Effector memory CD4-positive, alpha-beta T cell (primary cell): Measurements from ENCODE around the gene ELP1.
"Not testable (repeated sequence)": the region's sequence is repeated elsewhere in the genome, so short reads cannot be mapped to it uniquely, and the experiment has no call there.

Experiments
- DNase-seq, 3 donors: peaks; one replicate each; pipeline ENCODE4 v3.0.0-alpha.2; 2020
- H3K27ac ChIP-seq: 2 replicates; pipeline ENCODE4 v1.7.0; 2013; ENCODE audit warnings: mild to moderate bottlenecking, low read length, moderate library complexity; ENCODE audit not compliant: insufficient read depth, poor library complexity, severe bottlenecking
- H3K27me3 ChIP-seq: replicated peaks from 2 replicates; pipeline ENCODE4 v1.7.0; 2013; ENCODE audit warnings: mild to moderate bottlenecking, low read length; ENCODE audit not compliant: insufficient read depth, control insufficient read depth, poor library complexity, severe bottlenecking
- H3K36me3 ChIP-seq: 2 replicates; pipeline ENCODE4 v1.7.0; 2013; ENCODE audit warnings: mild to moderate bottlenecking, low read length, moderate library complexity; ENCODE audit not compliant: control insufficient read depth, insufficient read depth
- H3K4me1 ChIP-seq: 2 replicates; pipeline ENCODE4 v1.7.0; 2013; ENCODE audit warnings: low read length, mild to moderate bottlenecking; ENCODE audit not compliant: control insufficient read depth, insufficient read depth, poor library complexity, severe bottlenecking
- H3K4me3 ChIP-seq: 2 replicates; pipeline ENCODE4 v1.7.0; 2013; ENCODE audit warnings: low read length, low read depth, mild to moderate bottlenecking; ENCODE audit not compliant: insufficient read depth, poor library complexity, severe bottlenecking
- H3K9me3 ChIP-seq: 2 replicates; pipeline ENCODE4 v1.7.0; 2013; ENCODE audit warnings: mild to moderate bottlenecking, low read length, moderate library complexity; ENCODE audit not compliant: control insufficient read depth

The ELP1 gene

GRCh38 chr9:108857572-108857971, 76.4 kb downstream of the ELP1 start:
- no peak for DNase-seq
- no peaks in the 10 kb centered on the region for H3K36me3 ChIP-seq
- no peak overlapping the region for H3K27ac ChIP-seq
- H3K9me3 ChIP-seq, result no peaks in the 10 kb centered on the region
- H3K27me3 ChIP-seq, result no peaks in the 10 kb centered on the region
- H3K4me3 ChIP-seq, result no peak overlapping the region
- H3K4me1 ChIP-seq, result no peaks in the 10 kb centered on the region

- no peaks in the 10 kb centered on the region for H3K36me3 ChIP-seq
- H3K4me1 ChIP-seq, result no peaks in the 10 kb centered on the region
- no peak for DNase-seq
- H3K9me3 ChIP-seq, result no peaks in the 10 kb centered on the region
- no peak within 1 kb of the TSS for H3K27ac ChIP-seq
- no peaks in the 10 kb centered on the region for H3K27me3 ChIP-seq
- no peak within 1 kb of the TSS for H3K4me3 ChIP-seq
Measured at GRCh38 chr9:108855888-108856287, 78.0 kb downstream of the ELP1 start, which contains the start of gene ACTL7B. Gene ACTL7B (minus strand): TSS chr9:108855986. CDS start chr9:108855930, 56 bp downstream.

- DNase-seq, result no peak
- no peak overlapping the region for H3K27ac ChIP-seq
- no peaks in the 10 kb centered on the region for H3K4me1 ChIP-seq
- no peaks in the 10 kb centered on the region for H3K36me3 ChIP-seq
- H3K4me3 ChIP-seq, result no peak overlapping the region
- H3K9me3 ChIP-seq, result no peaks in the 10 kb centered on the region
- no peaks in the 10 kb centered on the region for H3K27me3 ChIP-seq
Measured at GRCh38 chr9:108855529-108855886, 78.4 kb downstream of the ELP1 start.

- H3K27ac ChIP-seq, result no peak overlapping the region
- H3K27me3 ChIP-seq, result no peaks in the 10 kb centered on the region
- no peaks in the 10 kb centered on the region for H3K9me3 ChIP-seq
- H3K36me3 ChIP-seq, result no peaks in the 10 kb centered on the region
- H3K4me1 ChIP-seq, result no peaks in the 10 kb centered on the region
- no peak overlapping the region for H3K4me3 ChIP-seq
- DNase-seq, result no peak
Measured at GRCh38 chr9:108854641-108855528, 79.0 kb downstream of the ELP1 start.

- Histone ChIP-seq H3K9me3 (no peaks in the 10 kb centered on the region), H3K27ac (no peak overlapping the region), H3K27me3 (no peaks in the 10 kb centered on the region), H3K4me1 (no peaks in the 10 kb centered on the region), H3K36me3 (no peaks in the 10 kb centered on the region), H3K4me3 (no peak overlapping the region)
- DNase-seq, result no peak
Measured at GRCh38 chr9:108854094-108854493, 79.8 kb downstream of the ELP1 start.

- Histone ChIP-seq H3K9me3 (no peaks in the 10 kb centered on the region), H3K27me3 (no peaks in the 10 kb centered on the region), H3K4me3 (no peak overlapping the region), H3K4me1 (no peaks in the 10 kb centered on the region), H3K27ac (no peak overlapping the region), H3K36me3 (no peaks in the 10 kb centered on the region)
- no peak for DNase-seq
Measured at GRCh38 chr9:108852079-108852478, 81.8 kb downstream of the ELP1 start.

- no peaks in the 10 kb centered on the region for H3K27me3 ChIP-seq
- H3K4me1 ChIP-seq, result no peaks in the 10 kb centered on the region
- H3K36me3 ChIP-seq, result no peaks in the 10 kb centered on the region
- no peaks in the 10 kb centered on the region for H3K9me3 ChIP-seq
- H3K27ac ChIP-seq, result no peak overlapping the region
- H3K4me3 ChIP-seq, result no peak overlapping the region
- no peak for DNase-seq
Measured at GRCh38 chr9:108851138-108851537, 82.8 kb downstream of the ELP1 start.

- Histone ChIP-seq H3K27me3 (no peaks in the 10 kb centered on the region), H3K27ac (no peak overlapping the region), H3K9me3 (no peaks in the 10 kb centered on the region), H3K4me1 (no peaks in the 10 kb centered on the region), H3K36me3 (no peaks in the 10 kb centered on the region), H3K4me3 (no peak overlapping the region)
- no peak for DNase-seq
Measured at GRCh38 chr9:108850293-108850897, 83.5 kb downstream of the ELP1 start.

GRCh38 chr9:108848296-108848695, 85.6 kb downstream of the ELP1 start:
- not testable (repeated sequence) for DNase-seq, H3K36me3 ChIP-seq, H3K27me3 ChIP-seq, H3K9me3 ChIP-seq, H3K4me1 ChIP-seq, H3K27ac ChIP-seq, H3K4me3 ChIP-seq

GRCh38 chr9:108845947-108846346, 88.0 kb downstream of the ELP1 start:
- H3K4me3 ChIP-seq, result no peak overlapping the region
- H3K4me1 ChIP-seq, result no peaks in the 10 kb centered on the region
- no peaks in the 10 kb centered on the region for H3K36me3 ChIP-seq
- no peaks in the 10 kb centered on the region for H3K9me3 ChIP-seq
- DNase-seq, result no peak
- no peaks in the 10 kb centered on the region for H3K27me3 ChIP-seq
- H3K27ac ChIP-seq, result no peak overlapping the region
